ENCODE data around the gene C19orf81.

Gene C19orf81

GRCh38 chr19:50679177-50680125, 30.2 kb downstream of the C19orf81 start:
- Histone ChIP-seq H3K4me3 (ENCODE audit: low read length in 2 of 2) (no peak overlapping the region), H3K27me3 (ENCODE audit: control insufficient read depth in 2 of 2, insufficient read depth in 2 of 2, low read length in 2 of 2) (peaks cover 0 to 3% of the 10 kb centered on the region in 2 donors), H3K9me3 (ENCODE audit: control insufficient read depth in 2 of 2, low read length in 2 of 2) (peaks cover 0 to 3% of the 10 kb centered on the region in 2 donors), H3K4me1 (ENCODE audit: control insufficient read depth in 2 of 2, insufficient read depth in 2 of 2, low read length in 2 of 2) (no peaks in the 10 kb centered on the region), H3K27ac (ENCODE audit: low read depth in 2 of 2, low read length in 2 of 2) (no peak overlapping the region), H3K36me3 (ENCODE audit: control insufficient read depth in 2 of 2, insufficient read depth in 2 of 2, low read length in 2 of 2) (no peaks in the 10 kb centered on the region), H3K9ac (ENCODE audit: low read depth in 1 of 2, low read length in 2 of 2) (no peak overlapping the region)

- peaks cover 4 to 12% of the 10 kb centered on the region in 2 donors for H3K27me3 ChIP-seq (ENCODE audit: control insufficient read depth in 2 of 2, insufficient read depth in 2 of 2, low read length in 2 of 2)
Measured at GRCh38 chr19:50686310-50687032, 37.2 kb downstream of the C19orf81 start.

GRCh38 chr19:50688766-50689165, 39.5 kb downstream of the C19orf81 start:
- H3K27me3 ChIP-seq (ENCODE audit: control insufficient read depth in 2 of 2, insufficient read depth in 2 of 2, low read length in 2 of 2): peaks cover 4 to 14% of the 10 kb centered on the region in 2 donors

More at GRCh38 chr19:50686310-50687032, 37.2 kb downstream of the C19orf81 start:
- H3K9me3 ChIP-seq (ENCODE audit: control insufficient read depth in 2 of 2, low read length in 2 of 2): no peaks in the 10 kb centered on the region
- no peak overlapping the region for H3K27ac ChIP-seq (ENCODE audit: low read depth in 2 of 2, low read length in 2 of 2)
- H3K36me3 ChIP-seq (ENCODE audit: control insufficient read depth in 2 of 2, insufficient read depth in 2 of 2, low read length in 2 of 2): no peaks in the 10 kb centered on the region
- H3K9ac ChIP-seq (ENCODE audit: low read depth in 1 of 2, low read length in 2 of 2): no peak overlapping the region
- no peak overlapping the region for H3K4me3 ChIP-seq (ENCODE audit: low read length in 2 of 2)
- no peaks in the 10 kb centered on the region for H3K4me1 ChIP-seq (ENCODE audit: control insufficient read depth in 2 of 2, insufficient read depth in 2 of 2, low read length in 2 of 2)

GRCh38 chr19:50690439-50690838, 41.2 kb downstream of the C19orf81 start:
- Histone ChIP-seq H3K27me3 (ENCODE audit: control insufficient read depth in 2 of 2, insufficient read depth in 2 of 2, low read length in 2 of 2) (peaks cover 6 to 16% of the 10 kb centered on the region in 2 donors), H3K9ac (ENCODE audit: low read depth in 1 of 2, low read length in 2 of 2) (no peak overlapping the region), H3K36me3 (ENCODE audit: control insufficient read depth in 2 of 2, insufficient read depth in 2 of 2, low read length in 2 of 2) (no peaks in the 10 kb centered on the region), H3K4me1 (ENCODE audit: control insufficient read depth in 2 of 2, insufficient read depth in 2 of 2, low read length in 2 of 2) (no peaks in the 10 kb centered on the region), H3K9me3 (ENCODE audit: control insufficient read depth in 2 of 2, low read length in 2 of 2) (no peaks in the 10 kb centered on the region), H3K4me3 (ENCODE audit: low read length in 2 of 2) (no peak overlapping the region), H3K27ac (ENCODE audit: low read depth in 2 of 2, low read length in 2 of 2) (no peak overlapping the region)

More at GRCh38 chr19:50688766-50689165, 39.5 kb downstream of the C19orf81 start:
- H3K4me3 ChIP-seq (ENCODE audit: low read length in 2 of 2): no peak overlapping the region
- no peak overlapping the region for H3K9ac ChIP-seq (ENCODE audit: low read depth in 1 of 2, low read length in 2 of 2)
- H3K4me1 ChIP-seq (ENCODE audit: control insufficient read depth in 2 of 2, insufficient read depth in 2 of 2, low read length in 2 of 2): no peaks in the 10 kb centered on the region
- no peaks in the 10 kb centered on the region for H3K9me3 ChIP-seq (ENCODE audit: control insufficient read depth in 2 of 2, low read length in 2 of 2)
- no peaks in the 10 kb centered on the region for H3K36me3 ChIP-seq (ENCODE audit: control insufficient read depth in 2 of 2, insufficient read depth in 2 of 2, low read length in 2 of 2)
- H3K27ac ChIP-seq (ENCODE audit: low read depth in 2 of 2, low read length in 2 of 2): no peak overlapping the region

GRCh38 chr19:50693064-50693975, 44.1 kb downstream of the C19orf81 start:
- Histone ChIP-seq H3K9ac (ENCODE audit: low read depth in 1 of 2, low read length in 2 of 2) (no peak overlapping the region), H3K4me1 (ENCODE audit: control insufficient read depth in 2 of 2, insufficient read depth in 2 of 2, low read length in 2 of 2) (no peaks in the 10 kb centered on the region), H3K27ac (ENCODE audit: low read depth in 2 of 2, low read length in 2 of 2) (no peak overlapping the region), H3K36me3 (ENCODE audit: control insufficient read depth in 2 of 2, insufficient read depth in 2 of 2, low read length in 2 of 2) (no peaks in the 10 kb centered on the region), H3K9me3 (ENCODE audit: control insufficient read depth in 2 of 2, low read length in 2 of 2) (no peaks in the 10 kb centered on the region), H3K27me3 (ENCODE audit: control insufficient read depth in 2 of 2, insufficient read depth in 2 of 2, low read length in 2 of 2) (peaks cover 8% of the 10 kb centered on the region in 2 donors), H3K4me3 (ENCODE audit: low read length in 2 of 2) (no peak overlapping the region)

GRCh38 chr19:50694815-50695145, 45.5 kb downstream of the C19orf81 start:
- no peaks in the 10 kb centered on the region for H3K36me3 ChIP-seq (ENCODE audit: control insufficient read depth in 2 of 2, insufficient read depth in 2 of 2, low read length in 2 of 2)

GRCh38 chr19:50695251-50696093, 46.2 kb downstream of the C19orf81 start:
- H3K4me1 ChIP-seq (ENCODE audit: control insufficient read depth in 2 of 2, insufficient read depth in 2 of 2, low read length in 2 of 2): no peaks in the 10 kb centered on the region
- H3K27me3 ChIP-seq (ENCODE audit: control insufficient read depth in 2 of 2, insufficient read depth in 2 of 2, low read length in 2 of 2): peaks cover 8% of the 10 kb centered on the region in 2 donors
- no peaks in the 10 kb centered on the region for H3K9me3 ChIP-seq (ENCODE audit: control insufficient read depth in 2 of 2, low read length in 2 of 2)
- H3K27ac ChIP-seq (ENCODE audit: low read depth in 2 of 2, low read length in 2 of 2): no peak overlapping the region
- H3K36me3 ChIP-seq (ENCODE audit: control insufficient read depth in 2 of 2, insufficient read depth in 2 of 2, low read length in 2 of 2): no peaks in the 10 kb centered on the region
- H3K4me3 ChIP-seq (ENCODE audit: low read length in 2 of 2): no peak overlapping the region
- no peak overlapping the region for H3K9ac ChIP-seq (ENCODE audit: low read depth in 1 of 2, low read length in 2 of 2)

More at GRCh38 chr19:50694815-50695145, 45.5 kb downstream of the C19orf81 start:
- H3K4me1 ChIP-seq (ENCODE audit: control insufficient read depth in 2 of 2, insufficient read depth in 2 of 2, low read length in 2 of 2): no peaks in the 10 kb centered on the region
- no peak overlapping the region for H3K9ac ChIP-seq (ENCODE audit: low read depth in 1 of 2, low read length in 2 of 2)
- no peak overlapping the region for H3K4me3 ChIP-seq (ENCODE audit: low read length in 2 of 2)
- no peak overlapping the region for H3K27ac ChIP-seq (ENCODE audit: low read depth in 2 of 2, low read length in 2 of 2)
- peaks cover 8% of the 10 kb centered on the region in 2 donors for H3K27me3 ChIP-seq (ENCODE audit: control insufficient read depth in 2 of 2, insufficient read depth in 2 of 2, low read length in 2 of 2)
- no peaks in the 10 kb centered on the region for H3K9me3 ChIP-seq (ENCODE audit: control insufficient read depth in 2 of 2, low read length in 2 of 2)

- H3K27me3 ChIP-seq (ENCODE audit: control insufficient read depth in 2 of 2, insufficient read depth in 2 of 2, low read length in 2 of 2): peaks cover 8% of the 10 kb centered on the region in 2 donors
- H3K9ac ChIP-seq (ENCODE audit: low read depth in 1 of 2, low read length in 2 of 2): no peak overlapping the region
Measured at GRCh38 chr19:50696094-50696483, 46.8 kb downstream of the C19orf81 start.

More at GRCh38 chr19:50696094-50696483, 46.8 kb downstream of the C19orf81 start:
- no peaks in the 10 kb centered on the region for H3K9me3 ChIP-seq (ENCODE audit: control insufficient read depth in 2 of 2, low read length in 2 of 2)
- H3K4me3 ChIP-seq (ENCODE audit: low read length in 2 of 2): no peak overlapping the region
- no peaks in the 10 kb centered on the region for H3K36me3 ChIP-seq (ENCODE audit: control insufficient read depth in 2 of 2, insufficient read depth in 2 of 2, low read length in 2 of 2)
- H3K4me1 ChIP-seq (ENCODE audit: control insufficient read depth in 2 of 2, insufficient read depth in 2 of 2, low read length in 2 of 2): no peaks in the 10 kb centered on the region
- H3K27ac ChIP-seq (ENCODE audit: low read depth in 2 of 2, low read length in 2 of 2): no peak overlapping the region
